ENCODE measurements around the gene BDH2. TPM values are rescaled to one million over a fixed set of nuclear protein-coding genes. Genes with fewer than 3 reads are reported as not detected.

Gene BDH2
- total and polyA plus RNA-seq, 2 experiments from 2014 or later, result 36.5 to 73.9 TPM

GRCh38 chr4:103052145-103052544 lies 47.5 kb downstream of the BDH2 start (continued):
- no peak for TF ChIP-seq STAT1 (IDR thresholded peaks at IDR 0.05; ENCODE audit: unreplicated experiment)

DNA sequence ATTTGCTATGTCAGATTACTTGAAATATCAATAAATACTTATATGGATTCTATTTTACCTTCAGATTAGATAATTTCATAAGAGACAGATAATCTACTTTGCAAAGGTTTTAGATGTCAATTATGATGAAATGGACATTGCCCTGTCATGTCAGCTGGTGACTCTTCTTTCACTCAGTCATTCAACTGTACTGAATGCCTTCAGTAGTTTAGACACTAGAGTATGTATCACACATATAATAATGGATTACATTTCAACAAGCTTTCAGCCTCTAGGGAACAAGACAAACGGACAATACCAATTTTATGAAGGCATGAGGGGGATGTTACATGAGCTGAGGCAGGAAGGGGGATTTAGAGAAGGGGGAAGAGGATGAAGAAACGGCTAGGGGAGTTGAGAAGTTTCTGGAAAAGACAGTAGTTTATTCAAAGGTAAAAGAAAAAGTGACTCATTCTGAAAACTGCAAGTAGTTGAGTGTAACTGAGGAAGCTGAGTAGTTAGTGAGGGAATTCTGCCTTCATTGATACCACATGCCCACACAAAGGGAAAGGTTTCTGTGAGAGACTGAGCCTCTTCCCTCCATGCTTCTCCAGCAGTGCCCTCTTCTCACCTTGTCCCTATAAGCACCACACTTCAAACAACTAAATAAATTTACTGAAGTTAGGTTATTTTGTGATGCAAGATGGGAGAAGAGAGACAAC lies 48.7 kb downstream of the BDH2 start:
- Mint-ChIP-seq H3K27me3 (ENCODE audit: insufficient read depth, low read depth, poor library complexity) (no peaks in the 10 kb centered on the region), H3K27ac (no peak overlapping the region), H3K36me3 (ENCODE audit: low read depth) (no peaks in the 10 kb centered on the region), H3K4me1 (peaks cover 5% of the 10 kb centered on the region), H3K4me3 (no peak overlapping the region), H3K9me3 (no peaks in the 10 kb centered on the region)
- H2AFZ ChIP-seq, result no peak overlapping the region
- H3K27ac ChIP-seq (ENCODE audit: low read depth), result no peak overlapping the region
- TF ChIP-seq, protein P1, sequence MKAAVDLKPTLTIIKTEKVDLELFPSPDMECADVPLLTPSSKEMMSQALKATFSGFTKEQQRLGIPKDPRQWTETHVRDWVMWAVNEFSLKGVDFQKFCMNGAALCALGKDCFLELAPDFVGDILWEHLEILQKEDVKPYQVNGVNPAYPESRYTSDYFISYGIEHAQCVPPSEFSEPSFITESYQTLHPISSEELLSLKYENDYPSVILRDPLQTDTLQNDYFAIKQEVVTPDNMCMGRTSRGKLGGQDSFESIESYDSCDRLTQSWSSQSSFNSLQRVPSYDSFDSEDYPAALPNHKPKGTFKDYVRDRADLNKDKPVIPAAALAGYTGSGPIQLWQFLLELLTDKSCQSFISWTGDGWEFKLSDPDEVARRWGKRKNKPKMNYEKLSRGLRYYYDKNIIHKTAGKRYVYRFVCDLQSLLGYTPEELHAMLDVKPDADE (IDR thresholded peaks at IDR 0.05), result no peak
- TF ChIP-seq REST (IDR thresholded peaks at IDR 0.05; ENCODE audit: unreplicated experiment) (no peak), ZNF331 (CRISPR knock-in tag; IDR thresholded peaks at IDR 0.05; ENCODE audit: low read depth) (no peak), ZNF114 (CRISPR knock-in tag; IDR thresholded peaks at IDR 0.05) (no peak), NANOG (IDR thresholded peaks at IDR 0.05; ENCODE audit: borderline replicate concordance) (no peak), POLR2AphosphoS5 (IDR thresholded peaks at IDR 0.05; ENCODE audit: low read depth) (no peak), CREB1 (CRISPR knock-in tag; IDR thresholded peaks at IDR 0.05; ENCODE audit: low read depth) (no peak), JUNB (IDR thresholded peaks at IDR 0.05; ENCODE audit: unreplicated experiment) (no peak), EZH2 (IDR thresholded peaks at IDR 0.05; ENCODE audit: low read depth, unreplicated experiment) (no peak), CTCF (conservative IDR thresholded peaks at IDR 0.05; ENCODE audit: low read depth in 2 of 2) (no peak), EZH2phosphoT487 (IDR thresholded peaks at IDR 0.05; ENCODE audit: unreplicated experiment) (no peak), ZNF462 (CRISPR knock-in tag; IDR thresholded peaks at IDR 0.05) (no peak), STAT1 (IDR thresholded peaks at IDR 0.05; ENCODE audit: unreplicated experiment) (no peak)
- H3K79me2 ChIP-seq (replicated peaks; ENCODE audit: insufficient read depth), result no peaks in the 10 kb centered on the region
- H3K4me2 ChIP-seq, result no peak overlapping the region
- no peaks in the 10 kb centered on the region for H3K36me3 ChIP-seq (ENCODE audit: insufficient read depth)
- DNase-seq (ENCODE audit: low spot score) (no peak), ATAC-seq (no peak)
- no peak overlapping the region for H3K4me3 ChIP-seq
- no peaks in the 10 kb centered on the region for H4K20me1 ChIP-seq (replicated peaks; ENCODE audit: insufficient read depth)
- no peaks in the 10 kb centered on the region for H3K9me2 ChIP-seq (ENCODE audit: insufficient read depth)
- no peaks in the 10 kb centered on the region for H3F3A ChIP-seq (replicated peaks; ENCODE audit: low read depth)
- H3K4me1 ChIP-seq (ENCODE audit: insufficient read depth), result no peaks in the 10 kb centered on the region
- no peaks in the 10 kb centered on the region for H3K27me3 ChIP-seq (ENCODE audit: insufficient read depth)
